Superior temporal gyrus (tissue), 1 donor: ENCODE data around the gene EPB42.
"Not testable (repeated sequence)": the region's sequence is repeated elsewhere in the genome, so short reads cannot be mapped to it uniquely, and the experiment has no call there.

Source experiments
- DNase-seq: peaks from one replicate; pipeline ENCODE4 v3.0.0-alpha.2; 2016; ENCODE audit errors: extremely low spot score

The EPB42 gene

DNA sequence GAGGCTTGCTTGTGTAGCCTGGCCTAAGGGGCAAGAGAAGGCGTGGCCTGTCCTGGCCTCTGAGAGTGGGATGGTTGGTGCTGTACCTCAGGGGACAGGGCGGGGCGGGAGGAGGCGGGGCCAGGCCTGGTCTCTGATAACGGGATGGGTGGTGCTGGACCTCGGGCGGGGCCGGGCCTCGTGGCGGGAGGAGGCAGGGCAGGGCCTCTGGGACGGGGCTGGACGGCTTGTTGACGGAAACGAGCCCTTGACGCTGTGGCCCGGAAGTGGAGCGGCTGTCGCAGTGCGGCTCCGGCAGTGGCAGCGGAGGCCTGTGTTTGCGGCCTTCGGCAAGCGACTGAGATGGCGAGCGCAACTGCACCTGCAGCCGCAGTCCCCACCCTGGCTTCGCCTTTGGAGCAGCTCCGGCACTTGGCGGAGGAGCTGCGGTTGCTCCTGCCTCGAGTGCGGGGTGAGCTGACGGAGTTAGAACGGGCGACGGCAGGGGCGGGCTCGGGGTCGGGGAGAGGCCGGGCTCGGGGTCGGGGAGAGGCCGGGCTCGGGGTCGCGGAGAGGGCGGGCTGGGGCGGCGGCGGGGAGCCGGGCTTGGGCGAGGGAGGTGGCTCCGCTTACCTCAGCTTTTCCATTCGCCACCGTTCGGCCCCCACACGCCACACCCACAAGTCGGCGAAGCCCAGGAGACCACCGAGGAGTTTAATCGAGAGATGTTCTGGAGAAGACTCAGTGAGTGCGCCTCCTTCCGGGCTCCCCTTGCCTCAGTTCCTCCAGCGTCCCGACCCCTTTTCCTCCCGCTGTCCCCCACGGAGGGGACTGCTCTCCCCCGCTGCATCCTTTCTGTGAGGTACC is 35.4 kb downstream of the EPB42 start, which contains the start of gene CCNDBP1:
Gene CCNDBP1 (plus strand): TSS at position 247 of the 846 bp plus-strand sequence. CDS start 96 bp downstream, at position 343.
- DNase-seq = peak; percentile 65

DNA sequence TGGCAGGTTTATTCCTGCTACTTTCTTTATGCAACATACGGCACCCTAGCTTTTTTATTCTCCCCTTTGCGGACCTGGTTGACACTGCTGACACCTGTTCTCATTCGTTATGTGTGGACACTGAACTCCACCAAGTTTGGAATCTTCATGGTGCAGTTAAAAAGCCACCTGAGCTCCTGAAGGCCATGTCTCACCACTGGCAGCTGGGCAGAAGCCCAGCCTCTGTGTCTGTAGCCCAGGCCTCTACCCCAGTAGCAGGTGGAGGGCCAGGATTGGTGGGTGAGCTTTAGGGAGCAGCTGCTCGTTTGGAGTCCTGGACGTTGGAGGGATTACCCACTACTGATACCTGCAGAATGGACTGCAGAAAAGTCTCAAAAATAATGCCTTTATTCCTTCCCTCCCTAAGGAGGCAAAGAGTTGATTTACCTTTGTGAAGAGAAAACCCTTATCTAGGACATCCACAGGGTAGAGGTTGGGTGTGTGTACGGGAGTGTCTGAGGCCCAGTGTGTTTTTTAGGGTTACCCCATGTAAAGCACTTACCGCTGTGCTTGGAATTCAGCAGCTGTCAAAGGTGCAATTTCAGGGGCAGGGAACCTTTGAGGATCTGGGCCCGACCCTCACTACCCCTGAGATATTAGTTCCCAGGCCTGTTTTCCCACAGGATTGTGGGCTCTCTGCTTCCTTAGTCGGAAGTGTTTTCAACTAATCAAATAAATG is 36.3 kb downstream of the EPB42 start:
- no peak for DNase-seq

DNA sequence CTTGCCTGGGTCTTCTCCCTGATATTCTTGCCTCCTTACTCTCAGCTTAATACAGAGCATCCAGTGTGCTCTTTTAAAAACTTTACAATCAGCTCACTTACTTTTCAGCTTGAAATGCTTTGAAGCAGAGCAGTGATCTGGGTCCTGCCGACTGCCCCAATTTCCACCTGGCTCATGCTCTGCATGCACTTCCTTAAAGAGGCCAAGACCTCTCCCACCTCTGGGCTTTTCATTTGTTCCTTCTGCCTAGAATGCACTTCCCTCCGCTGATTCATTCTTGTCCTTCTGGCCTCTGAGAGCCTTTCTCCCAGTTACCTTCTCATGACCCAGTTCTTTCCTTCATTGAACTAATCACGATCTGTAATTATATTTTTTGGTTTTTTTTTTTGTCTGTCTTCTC is 37.5 kb downstream of the EPB42 start:
- no peak for DNase-seq

DNA sequence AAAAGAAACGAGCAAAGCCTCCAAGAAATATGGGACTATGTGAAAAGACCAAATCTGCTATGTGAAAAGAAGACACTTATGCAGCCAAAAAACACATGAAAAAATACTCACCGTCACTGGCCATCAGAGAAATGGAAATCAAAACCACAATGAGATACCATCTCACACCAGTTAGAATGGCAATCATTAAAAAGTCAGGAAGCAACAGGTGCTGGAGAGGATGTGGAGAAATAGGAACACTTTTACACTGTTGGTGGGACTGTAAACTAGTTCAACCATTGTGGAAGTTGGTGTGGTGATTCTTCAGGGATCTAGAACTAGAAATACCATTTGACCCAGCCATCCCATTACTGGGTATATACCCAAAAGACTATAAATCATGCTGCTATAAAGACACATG is 43.7 kb downstream of the EPB42 start:
- not testable (repeated sequence) for DNase-seq

DNA sequence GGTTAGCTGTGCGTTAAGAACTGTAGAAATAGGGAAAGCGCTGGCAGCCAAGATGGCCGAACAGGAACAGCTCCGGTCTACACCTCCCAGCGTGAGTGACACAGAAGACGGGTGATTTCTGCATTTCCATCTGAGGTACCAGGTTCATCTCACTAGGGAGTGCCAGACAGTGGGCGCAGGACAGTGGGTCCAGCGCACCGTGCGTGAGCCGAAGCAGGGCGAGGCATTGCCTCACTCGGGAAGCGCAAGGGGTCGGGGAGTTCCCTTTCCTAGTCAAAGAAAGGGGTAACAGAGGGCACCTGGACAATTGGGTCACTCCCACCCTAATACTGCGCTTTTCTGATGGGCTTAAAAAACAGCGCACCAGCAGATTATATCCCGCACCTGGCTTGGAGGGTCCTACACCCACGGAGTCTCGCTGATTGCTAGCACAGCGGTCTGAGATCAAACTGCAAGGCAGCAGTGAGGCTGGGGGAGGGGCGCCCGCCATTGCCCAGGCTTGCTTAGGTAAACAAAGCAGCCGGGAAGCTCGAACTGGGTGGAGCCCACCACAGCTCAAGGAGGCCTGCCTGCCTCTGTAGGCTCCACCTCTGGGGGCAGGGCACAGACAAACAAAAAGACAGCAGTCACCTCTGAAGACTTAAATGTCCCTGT is 45.0 kb downstream of the EPB42 start:
- DNase-seq = not testable (repeated sequence)

DNA sequence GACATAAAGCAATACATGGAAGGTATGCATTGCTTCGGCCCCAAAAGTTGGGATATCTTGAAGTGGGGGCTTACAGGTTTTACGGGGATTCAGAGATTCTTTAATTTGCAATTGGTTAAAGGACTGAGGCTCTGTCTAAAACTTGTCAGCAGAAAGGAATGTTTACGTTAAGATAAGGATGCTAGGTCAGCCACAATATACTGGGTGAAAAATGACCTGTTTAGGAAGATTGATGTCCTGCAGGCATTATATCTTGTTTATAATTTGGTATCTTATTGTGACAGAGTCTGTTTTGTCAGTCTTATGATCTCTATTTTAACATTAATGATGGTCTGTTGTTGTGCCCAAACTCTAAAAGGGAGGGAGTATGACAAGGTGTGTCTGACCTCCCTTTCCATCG is 50.9 kb downstream of the EPB42 start:
- no peak for DNase-seq

DNA sequence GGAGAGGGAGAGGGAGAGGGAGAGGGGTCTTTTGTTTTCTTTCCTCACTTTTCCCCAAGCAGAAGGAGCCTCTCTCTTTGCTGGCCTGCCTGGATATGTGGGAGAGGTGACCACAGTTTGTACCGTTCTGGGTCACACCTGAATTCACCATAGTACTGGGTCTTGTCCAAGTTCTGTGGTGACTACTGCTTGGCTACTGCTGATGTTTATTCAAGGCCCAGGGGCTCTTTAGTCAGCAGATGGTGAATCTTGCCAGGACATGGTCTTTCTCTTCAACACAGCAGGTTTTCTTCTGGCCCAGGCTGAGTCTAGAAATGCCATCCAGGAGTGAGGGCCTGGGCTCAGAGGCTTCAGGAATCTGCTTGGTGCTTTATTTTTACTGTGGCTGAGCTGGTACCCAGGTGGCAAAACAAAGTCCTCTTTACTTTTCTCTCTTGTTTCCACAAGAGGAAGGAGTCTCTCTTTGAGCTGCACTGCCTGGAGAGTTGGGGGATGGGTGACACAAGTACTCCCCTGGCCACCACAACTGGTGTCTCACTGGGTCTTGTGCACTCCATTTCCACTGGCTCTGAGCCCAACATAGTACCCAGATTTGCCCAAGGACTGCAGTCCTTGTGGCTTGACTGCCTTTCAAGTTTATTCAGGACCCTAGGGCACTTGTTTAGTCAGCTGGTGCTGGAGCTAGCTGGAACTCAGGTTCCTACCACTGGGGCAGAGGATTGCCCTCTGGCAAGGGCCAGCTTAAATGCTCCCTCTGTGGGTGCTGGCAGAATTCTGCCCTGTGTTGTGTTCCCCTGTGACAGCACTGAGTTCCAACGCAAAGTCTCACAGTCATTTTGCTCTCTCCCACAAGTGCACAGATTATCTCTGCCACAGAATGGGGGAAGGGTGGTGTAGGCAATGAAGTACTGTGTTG is 52.4 kb downstream of the EPB42 start:
- DNase-seq = no peak

DNA sequence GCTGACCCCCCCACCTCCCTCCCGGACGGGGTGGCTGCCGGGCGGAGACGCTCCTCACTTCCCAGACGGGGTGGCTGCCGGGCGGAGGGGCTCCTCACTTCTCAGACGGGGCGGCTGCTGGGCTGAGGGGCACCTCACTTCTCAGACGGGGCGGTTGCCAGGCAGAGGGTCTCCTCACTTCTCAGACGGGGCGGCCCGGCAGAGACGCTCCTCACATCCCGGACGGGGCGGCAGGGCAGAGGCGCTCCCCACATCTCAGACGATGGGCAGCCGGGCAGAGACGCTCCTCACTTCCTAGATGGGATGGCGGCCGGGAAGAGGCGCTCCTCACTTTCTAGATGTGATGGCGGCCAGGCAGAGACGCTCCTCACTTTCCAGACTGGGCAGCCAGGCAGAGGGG is 53.6 kb downstream of the EPB42 start:
- not testable (repeated sequence) for DNase-seq

DNA sequence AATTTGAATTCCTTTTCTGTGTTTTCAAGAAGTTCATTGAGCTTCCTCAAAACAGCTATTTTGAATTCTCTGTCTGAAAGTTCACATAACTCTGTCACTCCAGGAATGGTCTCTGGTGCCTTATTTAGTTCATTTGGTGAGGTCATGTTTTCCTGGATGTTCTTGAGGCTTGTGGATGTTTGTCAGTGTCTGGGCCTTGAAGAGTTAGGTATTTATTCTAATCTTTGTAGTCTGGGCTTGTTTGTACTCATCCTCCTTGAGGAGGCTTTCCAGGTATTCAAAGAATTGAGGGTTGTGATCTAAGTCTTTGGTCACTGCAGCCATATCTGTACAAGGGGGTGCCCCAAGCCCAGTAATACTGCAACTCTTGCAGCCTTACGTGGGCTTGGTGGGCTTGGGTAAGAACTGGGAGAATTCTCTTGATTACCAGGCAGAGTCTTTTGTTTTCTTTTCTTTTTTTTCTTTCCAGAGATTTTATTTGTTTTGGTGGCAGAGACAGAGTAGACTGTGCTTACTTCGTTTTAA is 55.0 kb downstream of the EPB42 start:
- DNase-seq = no peak

DNA sequence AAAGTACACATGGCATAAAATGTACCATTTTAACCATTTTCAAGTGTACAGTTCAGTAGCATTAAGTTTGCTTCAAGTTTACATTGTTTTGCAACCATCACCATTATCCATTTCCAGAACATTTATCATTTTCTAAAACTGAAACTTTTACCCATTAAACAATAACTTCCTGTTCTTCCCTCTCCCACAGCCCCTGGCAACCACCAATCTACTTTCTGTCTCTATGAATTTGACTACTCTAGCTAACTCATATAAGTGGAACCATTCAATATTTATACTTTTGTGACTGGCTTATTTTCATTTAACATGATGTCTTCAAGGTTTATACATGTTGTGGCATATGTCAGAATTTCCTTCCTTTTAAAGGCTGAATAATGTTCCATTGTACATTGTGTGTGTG is 67.5 kb downstream of the EPB42 start:
- DNase-seq = no peak

DNA sequence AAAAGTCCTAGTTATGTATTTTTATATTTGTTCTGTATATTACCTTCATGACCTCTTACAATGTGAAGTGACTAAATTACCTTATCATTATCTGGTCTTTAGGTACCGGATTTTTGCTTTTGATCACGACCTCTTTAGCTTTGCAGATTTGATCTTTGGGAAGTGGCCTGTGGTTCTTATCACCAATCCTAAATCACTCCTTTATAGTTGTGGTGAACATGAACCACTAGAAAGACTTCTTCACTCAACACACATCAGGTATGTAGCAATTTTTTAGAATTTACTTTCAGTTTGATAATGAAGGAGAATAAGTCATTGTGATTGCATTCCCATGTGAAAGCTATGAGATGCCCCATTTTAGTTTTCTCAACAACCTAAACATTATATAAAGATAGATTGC is 69.1 kb downstream of the EPB42 start:
- no peak for DNase-seq

DNA sequence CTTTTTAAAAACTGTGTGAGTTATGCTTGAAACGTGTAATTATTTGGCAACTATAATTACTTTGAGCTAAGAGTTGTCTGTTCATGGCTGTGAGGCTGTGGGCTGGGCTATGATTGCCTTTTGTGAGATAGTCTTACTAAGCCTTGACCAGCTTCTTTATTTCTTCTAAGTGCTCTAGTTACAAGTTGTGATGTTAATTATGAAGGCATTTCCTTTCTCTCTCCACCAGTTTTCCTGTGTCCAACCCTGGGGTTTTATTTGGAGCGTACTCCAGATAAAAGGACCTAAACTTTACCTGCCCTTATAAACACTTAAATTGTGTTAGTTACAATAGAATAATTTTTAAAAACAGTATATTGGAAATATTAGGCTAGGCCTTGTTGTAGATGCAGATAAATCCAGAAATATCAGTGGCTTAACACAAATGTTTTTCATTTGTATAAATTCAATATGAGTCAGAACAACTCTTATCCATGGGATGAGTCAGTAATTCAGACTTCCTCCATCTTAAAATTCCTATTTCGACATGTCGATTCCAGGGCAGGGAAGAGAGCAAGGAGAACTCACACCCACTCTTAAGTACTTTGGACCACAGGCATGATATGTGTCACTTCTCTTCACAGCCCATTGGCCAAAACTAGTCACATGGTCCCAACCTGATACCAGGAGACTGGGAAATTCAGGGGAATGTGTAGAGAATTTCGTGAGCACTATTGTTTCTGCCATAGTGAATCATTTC is 70.5 kb downstream of the EPB42 start:
- DNase-seq = no peak
